H1 (cell line): ENCODE data around the gene MAPKAP1. TPM values are rescaled to one million over a fixed set of nuclear protein-coding genes. Genes with fewer than 3 reads are reported as not detected.

ENCODE experiments used
- ASH2L ChIP-seq: fragments of 200-600, 300-600 bp; sonication (generic); IDR thresholded peaks from one replicate; pipeline ENCODE4 v1.7.1; 2017; ENCODE audit warnings: low read length
- CBX8 ChIP-seq: fragments of 300-800, 300-1000 bp; sonication (generic); IDR thresholded peaks from 2 replicates; pipeline ENCODE4 v1.7.1; 2016; ENCODE audit warnings: low read depth, low read length, borderline replicate concordance
- CHD2 ChIP-seq: IDR thresholded peaks from 2 replicates; pipeline ENCODE4 v1.6.1; 2012; ENCODE audit warnings: low read length, improper control_type of control experiment
- CHD7 ChIP-seq: fragments of 300-600 bp; sonication (generic); IDR thresholded peaks from 2 replicates; pipeline ENCODE4 v1.7.1; 2012; ENCODE audit warnings: low read length, moderate library complexity, mild to moderate bottlenecking, inconsistent platforms; ENCODE audit not compliant: insufficient replicate concordance
- FOSL1 ChIP-seq: IDR thresholded peaks from 2 replicates; pipeline ENCODE4 v1.6.1; 2011; ENCODE audit warnings: mild to moderate bottlenecking, low read depth, low read length, moderate library complexity; ENCODE audit not compliant: insufficient read depth
- GABPA ChIP-seq: IDR thresholded peaks from 2 replicates; pipeline ENCODE4 v1.6.1; 2011; ENCODE audit warnings: mild to moderate bottlenecking, low read length, moderate library complexity, borderline replicate concordance; ENCODE audit not compliant: insufficient read depth
- SP4 ChIP-seq: IDR thresholded peaks from 2 replicates; pipeline ENCODE4 v1.6.1; 2012; ENCODE audit warnings: low read length, inconsistent platforms
- TEAD4 ChIP-seq: IDR thresholded peaks from 2 replicates; pipeline ENCODE4 v1.6.1; 2012; ENCODE audit warnings: low read depth, low read length, inconsistent platforms, mixed read lengths
- polyA plus RNA-seq, 7 experiments: library from polyadenylated mRNA; depleted of rRNA in 3 of 7; stranded (reverse) in 5 of 7; unstranded in 2 of 7; fragments of >200 nt in 5 of 7; fragments of 200-250 nt in 2 of 7; gene quantifications; 1 replicate in 5 of 7; 2 replicates in 1 of 7; 4 replicates in 1 of 7; pipeline versions ENCODE4 v1.2.1 to v1.2.3, GENCODE V29; 2011 to 2013; ENCODE audit warnings: missing spikeins in 2 of 7, mixed read lengths in 2 of 7
- total RNA-seq: library from RNA; stranded (reverse); fragmentation: NEBNext Ultra II Directional; extraction: Animal tissue kit (Norgen Biotek cat#: 25700); gene quantifications from 2 replicates; pipeline ENCODE4 v1.2.1, GENCODE V29; 2021

Gene MAPKAP1
- total and polyA plus RNA-seq, 2 of the 8 experiments (the other 6 are each of a cell fraction or from before 2014, with no cell fraction given) = 79.2 to 140 TPM

- TF ChIP-seq CHD7 (no peak), GABPA (peak; percentile 34; the same call in 1 of the 2 replicates), CBX8 (no peak), FOSL1 (no peak), CHD2 (no peak), SP4 (no peak), ASH2L (peak; percentile 57), TEAD4 (peak; percentile 88)
Observed at GRCh38 chr9:125407974-125408900, 298.8 kb downstream of the MAPKAP1 start (continued).
